Measurements from ENCODE around the gene SDR9C7. TPM values are rescaled to one million over a fixed set of nuclear protein-coding genes. Genes with fewer than 3 reads are reported as not detected.
"Not testable (repeated sequence)": the region's sequence is repeated elsewhere in the genome, so short reads cannot be mapped to it uniquely, and the experiment has no call there.

SDR9C7 gene
- total RNA-seq, 1 donor from 2014 or later, result not detected

- no peak overlapping the region for H3K4me3 ChIP-seq (ENCODE audit: low read depth, low read length)
- DNase-seq (ENCODE audit: low read depth), result no peak
- no peak for TF ChIP-seq CTCF (IDR thresholded peaks at IDR 0.05; ENCODE audit: insufficient read depth, low read length, poor library complexity, severe bottlenecking)
- no peaks in the 10 kb centered on the region for H3K36me3 ChIP-seq (ENCODE audit: control insufficient read depth, insufficient read depth, low read length)
- H3K27me3 ChIP-seq (ENCODE audit: control insufficient read depth, insufficient read depth, low read length), result no peaks in the 10 kb centered on the region
Measured at GRCh38 chr12:56908136-56908535, 26.1 kb downstream of the SDR9C7 start.

GRCh38 chr12:56905852-56906251 is 28.4 kb downstream of the SDR9C7 start:
- DNase-seq (ENCODE audit: low read depth), result no peak
- no peak overlapping the region for H3K4me3 ChIP-seq (ENCODE audit: low read depth, low read length)
- no peaks in the 10 kb centered on the region for H3K36me3 ChIP-seq (ENCODE audit: control insufficient read depth, insufficient read depth, low read length)
- TF ChIP-seq CTCF (IDR thresholded peaks at IDR 0.05; ENCODE audit: insufficient read depth, low read length, poor library complexity, severe bottlenecking), result no peak
- H3K27me3 ChIP-seq (ENCODE audit: control insufficient read depth, insufficient read depth, low read length), result no peaks in the 10 kb centered on the region

GRCh38 chr12:56903374-56903773 is 30.8 kb downstream of the SDR9C7 start:
- DNase-seq (ENCODE audit: low read depth), result no peak
- TF ChIP-seq CTCF (IDR thresholded peaks at IDR 0.05; ENCODE audit: insufficient read depth, low read length, poor library complexity, severe bottlenecking), result no peak
- Histone ChIP-seq H3K4me3 (ENCODE audit: low read depth, low read length) (no peak overlapping the region), H3K36me3 (ENCODE audit: control insufficient read depth, insufficient read depth, low read length) (no peaks in the 10 kb centered on the region), H3K27me3 (ENCODE audit: control insufficient read depth, insufficient read depth, low read length) (no peaks in the 10 kb centered on the region)

- not testable (repeated sequence) for DNase-seq (ENCODE audit: low read depth); H3K4me3 ChIP-seq (ENCODE audit: low read depth, low read length)
Measured at GRCh38 chr12:56901313-56901712, 32.9 kb downstream of the SDR9C7 start.

GRCh38 chr12:56900583-56900982 is 33.6 kb downstream of the SDR9C7 start:
- Histone ChIP-seq H3K4me3 (ENCODE audit: low read depth, low read length) (no peak overlapping the region), H3K27me3 (ENCODE audit: control insufficient read depth, insufficient read depth, low read length) (no peaks in the 10 kb centered on the region), H3K36me3 (ENCODE audit: control insufficient read depth, insufficient read depth, low read length) (no peaks in the 10 kb centered on the region)
- no peak for DNase-seq (ENCODE audit: low read depth)
- TF ChIP-seq CTCF (IDR thresholded peaks at IDR 0.05; ENCODE audit: insufficient read depth, low read length, poor library complexity, severe bottlenecking), result no peak

More at GRCh38 chr12:56901313-56901712, 32.9 kb downstream of the SDR9C7 start:
- not testable (repeated sequence) for H3K36me3 ChIP-seq (ENCODE audit: control insufficient read depth, insufficient read depth, low read length); H3K27me3 ChIP-seq (ENCODE audit: control insufficient read depth, insufficient read depth, low read length)

- no peak for DNase-seq (ENCODE audit: low read depth)
- TF ChIP-seq CTCF (IDR thresholded peaks at IDR 0.05; ENCODE audit: insufficient read depth, low read length, poor library complexity, severe bottlenecking), result no peak
- no peaks in the 10 kb centered on the region for H3K36me3 ChIP-seq (ENCODE audit: control insufficient read depth, insufficient read depth, low read length)
- H3K27me3 ChIP-seq (ENCODE audit: control insufficient read depth, insufficient read depth, low read length), result no peaks in the 10 kb centered on the region
- no peak overlapping the region for H3K4me3 ChIP-seq (ENCODE audit: low read depth, low read length)
Measured at GRCh38 chr12:56898938-56899337, 35.3 kb downstream of the SDR9C7 start.

Data from kidney epithelial cell (primary cell).